Activated CD8-positive, alpha-beta memory T cell treated with anti-CD3 and anti-CD28 coated beads for 4 hours (primary cell): ENCODE results near the gene ASGR1.

ENCODE experiments used
- DNase-seq, 2 donors: peaks; one replicate each; pipeline ENCODE4 v3.0.0-alpha.2; 2020; ENCODE audit warnings: low read depth in 2 of 2

The ASGR1 gene

DNA sequence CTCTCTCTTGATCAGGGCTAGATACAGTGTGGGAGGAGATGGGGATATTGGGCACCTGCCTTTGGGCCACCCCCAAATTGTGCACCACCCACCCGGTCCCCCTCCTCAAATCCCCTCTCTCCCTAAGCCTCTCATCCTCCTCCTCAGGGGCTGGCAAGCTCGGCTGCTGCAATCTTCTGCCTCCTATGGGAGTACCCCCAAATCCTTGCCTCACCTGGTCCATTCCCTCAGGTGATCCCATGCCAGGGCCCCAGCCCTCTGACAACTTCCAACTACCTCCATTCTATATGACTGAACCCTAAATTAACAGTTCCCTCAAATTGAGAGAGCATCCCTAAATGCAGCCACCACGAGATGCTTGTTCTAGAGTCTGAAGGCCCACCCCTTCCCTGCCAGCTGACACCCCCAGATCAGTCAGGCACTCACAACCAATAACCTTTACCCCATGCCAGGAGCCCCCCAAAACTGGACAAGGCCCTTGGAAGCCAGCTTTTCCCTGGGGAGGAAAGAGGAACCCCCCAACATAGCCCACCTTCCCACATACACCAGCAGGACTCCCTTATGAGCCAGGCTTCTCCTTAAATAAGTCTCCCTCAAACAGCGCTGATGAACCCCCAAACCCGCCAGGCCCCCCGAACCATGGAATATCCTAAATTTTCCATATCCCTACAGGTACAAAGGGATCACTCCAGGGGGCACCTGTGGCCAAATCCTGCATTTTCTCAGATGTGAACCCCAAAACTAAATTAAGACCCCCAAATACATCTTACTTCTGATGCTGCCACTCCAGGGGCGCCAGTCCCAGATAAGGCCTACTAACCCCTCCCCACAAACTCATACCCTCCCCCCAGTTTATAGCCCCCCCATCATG lies 37.3 kb upstream of the ASGR1 start:
- DNase-seq, result no peak

- DNase-seq, result no peak
Measured at GRCh38 chr17:7215652-7216180, 36.5 kb upstream of the ASGR1 start.

DNA sequence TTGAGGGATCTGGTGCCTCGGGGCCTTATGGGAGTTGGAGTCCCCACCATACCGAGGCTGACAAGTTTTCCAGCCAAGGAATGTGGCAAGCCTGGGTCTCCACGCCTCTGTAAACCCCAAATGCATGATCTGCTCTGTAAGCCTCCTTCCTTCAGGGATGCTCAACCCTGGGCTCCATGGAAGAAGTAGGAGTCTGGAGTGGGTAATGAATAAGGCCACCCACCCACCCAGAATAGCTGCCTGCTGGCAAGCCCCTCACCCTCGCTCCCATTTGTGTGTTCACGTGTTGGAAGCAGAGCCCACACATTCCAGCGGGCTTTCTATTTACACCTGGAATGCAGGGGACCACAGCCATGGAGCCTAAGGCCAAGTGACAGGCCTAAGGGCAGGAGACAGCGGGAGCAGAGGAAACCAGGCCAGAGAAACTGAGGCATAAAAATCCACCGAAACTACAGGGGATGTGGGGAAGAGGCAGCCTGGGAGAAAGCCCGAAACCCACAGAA lies 36.0 kb upstream of the ASGR1 start:
- DNase-seq, result no peak

GRCh38 chr17:7214300-7215135 lies 35.3 kb upstream of the ASGR1 start:
- DNase-seq, result peak; percentile 95 to 98

- peak in 1 of 2 donors; percentile 20 for DNase-seq
Measured at GRCh38 chr17:7213895-7214299, 34.7 kb upstream of the ASGR1 start.

GRCh38 chr17:7211491-7212273 lies 32.5 kb upstream of the ASGR1 start:
- DNase-seq, result no peak

DNA sequence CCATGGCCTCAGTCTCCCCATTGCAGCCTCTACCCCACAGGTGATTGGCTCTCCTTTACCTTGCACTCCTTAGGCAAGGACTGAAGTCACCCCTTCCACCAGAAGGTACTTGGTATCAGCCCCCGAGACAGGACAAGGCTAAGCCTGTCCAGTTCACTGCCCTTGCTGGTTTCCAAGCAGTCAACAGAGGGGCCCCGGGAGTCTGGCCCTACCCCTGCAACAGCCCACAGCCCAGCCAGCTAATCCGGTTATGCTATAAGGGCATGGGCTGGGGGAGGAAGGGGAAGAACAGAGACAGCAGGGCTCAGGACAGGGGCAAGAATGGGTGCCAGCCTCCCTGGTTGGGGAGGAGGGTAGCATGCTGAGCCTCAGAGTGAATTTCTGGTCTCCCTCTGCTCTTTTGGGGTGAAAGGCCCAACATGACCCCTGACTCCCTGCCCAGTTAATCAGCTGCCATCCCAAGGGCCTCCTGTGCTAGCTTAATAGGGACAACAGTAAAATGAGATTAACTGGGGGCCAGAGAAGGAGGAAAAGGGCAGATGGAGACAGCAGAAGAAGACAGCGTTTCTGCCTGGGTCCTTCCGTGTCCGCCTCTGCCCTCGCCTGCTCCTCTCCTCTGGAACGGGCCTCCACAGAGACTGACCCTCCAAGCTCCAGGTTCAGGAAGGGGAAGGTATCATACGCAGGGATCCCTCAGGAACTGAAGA lies 29.7 kb upstream of the ASGR1 start:
- DNase-seq, result no peak

DNA sequence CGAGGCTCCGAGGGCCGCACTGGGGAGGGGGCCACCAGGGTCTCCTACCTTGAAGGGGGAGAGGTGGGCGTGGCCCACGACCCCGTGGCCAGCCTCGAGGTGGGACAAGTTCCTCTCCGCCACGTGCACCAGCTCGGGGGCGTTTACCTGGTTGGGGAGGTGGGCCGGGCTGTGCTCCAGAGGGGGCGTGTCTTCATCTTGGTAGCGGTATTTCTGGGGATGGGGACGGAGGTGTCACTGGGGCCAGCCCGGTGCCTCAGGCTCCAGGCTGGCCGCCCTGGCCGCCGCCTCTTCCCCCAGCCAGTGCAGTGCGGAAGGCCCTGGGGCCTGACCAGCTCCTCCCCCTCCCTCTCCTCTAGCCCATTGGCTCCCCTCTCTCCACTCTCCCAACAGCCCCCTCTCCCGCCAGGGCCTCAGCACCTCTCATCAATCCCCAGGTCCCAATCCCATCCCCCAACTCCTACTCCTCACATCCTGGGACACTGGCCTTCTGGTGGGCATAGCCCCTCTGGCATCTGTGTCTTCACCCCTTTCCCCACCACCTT lies 28.9 kb upstream of the ASGR1 start:
- no peak for DNase-seq

- DNase-seq, result no peak
Measured at GRCh38 chr17:7207120-7208001, 28.2 kb upstream of the ASGR1 start.

DNA sequence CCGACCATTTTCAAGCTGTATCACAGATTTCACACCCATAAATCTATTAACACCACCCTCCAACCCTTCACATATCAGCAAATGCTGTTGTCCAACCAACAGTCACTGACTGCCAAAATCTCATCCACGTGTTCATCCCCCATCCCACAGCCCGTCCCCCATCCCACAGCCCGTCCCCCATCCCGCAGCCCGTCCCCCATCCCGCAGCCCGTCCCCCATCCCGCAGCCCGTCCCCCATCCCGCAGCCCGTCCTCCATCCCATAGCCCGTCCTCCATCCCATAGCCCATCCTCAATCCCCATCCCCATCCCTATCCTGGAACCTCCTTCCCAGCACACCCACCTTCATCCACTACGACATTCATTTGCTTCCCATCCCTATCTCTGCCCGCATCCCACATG lies 26.4 kb upstream of the ASGR1 start:
- no peak for DNase-seq

GRCh38 chr17:7204828-7205461 lies 25.8 kb upstream of the ASGR1 start:
- DNase-seq, result peak; percentile 85 to 88

DNA sequence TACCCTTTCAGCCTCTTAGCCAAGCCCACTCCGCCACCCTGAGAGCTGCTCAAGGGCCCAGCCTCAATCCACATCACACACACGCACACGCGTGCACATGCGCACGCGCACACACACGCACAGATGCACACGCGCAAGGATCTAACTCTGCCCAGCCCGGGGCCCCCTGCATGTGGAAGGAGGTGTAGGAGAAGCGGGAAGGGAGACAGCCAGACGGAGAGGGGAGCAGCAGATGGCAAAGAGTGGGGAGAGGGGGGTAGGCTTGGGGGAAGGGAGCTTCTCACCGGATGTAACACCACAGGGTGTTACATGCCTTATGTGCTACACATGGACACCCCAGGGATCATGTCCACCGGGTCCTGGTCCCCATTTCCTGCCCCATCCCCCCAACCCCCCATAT lies 25.2 kb upstream of the ASGR1 start:
- DNase-seq, result no peak

- no peak for DNase-seq
Measured at GRCh38 chr17:7203391-7203790, 24.2 kb upstream of the ASGR1 start.

DNA sequence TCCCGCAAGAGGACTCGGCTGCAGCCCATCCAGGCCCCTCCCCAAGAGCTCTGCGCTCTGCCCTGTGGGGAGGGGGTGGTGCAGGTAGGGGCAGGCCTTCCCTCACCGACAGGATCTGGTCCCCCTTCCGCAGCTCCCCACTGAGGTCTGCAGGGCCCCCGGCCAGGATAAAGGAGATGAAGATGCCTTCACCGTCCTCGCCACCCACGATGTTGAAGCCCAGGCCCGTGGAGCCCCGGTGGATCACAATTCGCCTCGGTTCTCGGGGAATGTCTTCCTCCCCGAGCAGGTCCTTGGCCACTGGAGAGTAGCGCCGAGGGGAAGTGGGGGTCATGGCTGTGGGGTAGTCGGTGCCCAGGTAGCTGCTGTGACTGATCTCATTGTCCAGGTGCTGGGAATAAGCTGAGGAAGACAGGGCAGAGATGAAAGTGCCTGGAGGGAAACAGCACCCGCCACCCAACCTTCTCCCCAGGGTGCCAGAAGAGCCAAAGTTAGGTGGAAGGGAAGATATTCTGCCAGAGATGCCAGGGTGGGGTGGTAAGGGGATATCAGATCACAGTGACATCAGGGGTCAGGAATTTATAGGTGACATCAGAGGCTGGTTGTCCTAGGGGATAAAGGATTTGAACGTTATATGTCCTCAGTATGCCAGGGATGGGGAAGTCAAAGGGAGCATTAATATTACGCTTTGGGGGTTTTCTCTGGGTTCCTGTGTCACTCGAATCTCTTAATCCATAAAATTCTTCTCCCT lies 17.7 kb upstream of the ASGR1 start:
- no peak for DNase-seq

- DNase-seq, result no peak
Measured at GRCh38 chr17:7195971-7196370, 16.8 kb upstream of the ASGR1 start.

DNA sequence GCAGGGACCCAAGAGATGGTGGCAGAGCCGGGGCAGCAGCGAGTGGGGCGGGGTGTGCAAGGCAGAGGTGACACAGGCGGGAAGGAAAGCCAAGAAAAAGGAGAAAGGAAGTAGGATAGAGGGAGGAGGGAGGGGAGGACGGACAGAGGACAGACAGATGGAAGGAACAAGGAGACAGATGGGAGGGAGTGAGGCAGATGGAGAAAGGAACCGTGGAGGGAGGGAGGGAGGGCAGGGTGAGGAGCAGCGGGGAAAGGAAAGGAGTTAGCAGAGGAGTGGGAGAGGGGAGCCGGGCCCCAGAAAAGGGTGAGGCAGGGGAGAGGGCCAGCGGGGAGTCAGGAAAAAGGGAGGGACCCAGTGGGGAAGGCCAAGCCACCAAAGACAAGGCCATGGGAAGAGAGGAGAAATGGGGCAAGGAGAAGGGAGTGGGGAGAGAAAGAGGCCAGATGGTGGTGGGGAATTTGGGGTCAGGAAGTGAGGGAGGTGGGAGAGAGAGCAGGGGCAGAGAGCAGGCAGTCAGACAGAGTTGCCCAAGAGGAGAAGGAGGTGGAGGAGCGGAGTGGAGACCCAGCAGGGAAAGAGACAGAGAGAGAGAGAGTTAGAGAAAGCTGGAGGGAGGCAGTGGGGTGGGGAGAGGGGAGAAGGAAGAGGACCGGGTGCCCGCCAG lies 13.2 kb upstream of the ASGR1 start:
- no peak for DNase-seq

GRCh38 chr17:7191571-7192270 lies 12.6 kb upstream of the ASGR1 start:
- no peak for DNase-seq
